HG03457 (cell line): ENCODE measurements around the gene SATL1.
"Not testable (repeated sequence)": the region's sequence is repeated elsewhere in the genome, so short reads cannot be mapped to it uniquely, and the experiment has no call there.

Experiments
- ATAC-seq: cut with Tn5 transposase; IDR thresholded peaks from one replicate; pipeline ENCODE4 v1.9.1; 2021; ENCODE audit warnings: moderate number of reproducible peaks; ENCODE audit not compliant: unreplicated experiment

Gene SATL1

GRCh38 chrX:85243761-85244449, at the start of gene SATL1, which contains the start of gene ZNF711:
Gene SATL1, minus strand, starts transcription at chrX:85243779. Its CDS starts 134,811 bp downstream, at chrX:85108968.
Gene ZNF711, plus strand, starts transcription at chrX:85243991. Its CDS starts 3,582 bp downstream, at chrX:85247573.
- no peak for ATAC-seq

GRCh38 chrX:85288992-85289723, 45.6 kb upstream of the SATL1 start:
- ATAC-seq, result no peak

GRCh38 chrX:85285286-85285685, 41.7 kb upstream of the SATL1 start:
- not testable (repeated sequence) for ATAC-seq

- ATAC-seq, result no peak
Measured at GRCh38 chrX:85244450-85245211, 1.1 kb upstream of the SATL1 start.

GRCh38 chrX:85243155-85243554, 424 bp downstream of the SATL1 start:
- no peak for ATAC-seq

GRCh38 chrX:85223359-85223758, 20.2 kb downstream of the SATL1 start:
- ATAC-seq, result no peak

- no peak for ATAC-seq
Measured at GRCh38 chrX:85221361-85221760, 22.2 kb downstream of the SATL1 start.

- no peak for ATAC-seq
Measured at GRCh38 chrX:85215946-85216345, 27.6 kb downstream of the SATL1 start.

- no peak for ATAC-seq
Measured at GRCh38 chrX:85213792-85214530, 29.6 kb downstream of the SATL1 start.

GRCh38 chrX:85203461-85203970, 40.1 kb downstream of the SATL1 start:
- no peak for ATAC-seq

- ATAC-seq, result no peak
Measured at GRCh38 chrX:85196319-85196718, 47.3 kb downstream of the SATL1 start.

- no peak for ATAC-seq
Measured at GRCh38 chrX:85159644-85160043, 83.9 kb downstream of the SATL1 start.

- no peak for ATAC-seq
Measured at GRCh38 chrX:85140964-85141363, 102.6 kb downstream of the SATL1 start.

GRCh38 chrX:85139422-85139821, 104.2 kb downstream of the SATL1 start:
- ATAC-seq, result no peak

GRCh38 chrX:85136409-85136808, 107.2 kb downstream of the SATL1 start:
- ATAC-seq, result no peak

- ATAC-seq, result no peak
Measured at GRCh38 chrX:85115252-85115651, 128.3 kb downstream of the SATL1 start.

GRCh38 chrX:85114776-85115175, 128.8 kb downstream of the SATL1 start:
- no peak for ATAC-seq

GRCh38 chrX:85114171-85114570, 129.4 kb downstream of the SATL1 start:
- no peak for ATAC-seq

GRCh38 chrX:85113746-85114145, 129.8 kb downstream of the SATL1 start:
- no peak for ATAC-seq

- no peak for ATAC-seq
Measured at GRCh38 chrX:85112293-85112692, 131.3 kb downstream of the SATL1 start.

GRCh38 chrX:85111347-85111746, 132.2 kb downstream of the SATL1 start:
- ATAC-seq, result no peak
